B cell (primary cell): ENCODE results near the gene ZDHHC1.

Experiments
- EZH2 ChIP-seq: IDR thresholded peaks from 2 replicates; pipeline ENCODE4 v1.6.1; 2012; ENCODE audit warnings: borderline replicate concordance, low read depth, mild to moderate bottlenecking, moderate library complexity, low read length; ENCODE audit not compliant: insufficient read depth, poor library complexity, severe bottlenecking
- TF ChIP-seq, protein P1 (sequence below): fragments of 200-600 bp; IDR thresholded peaks from one replicate; pipeline ENCODE4 v1.8.0; 2022; ENCODE audit warnings: antibody characterized with exemption, mild to moderate bottlenecking

DNA sequence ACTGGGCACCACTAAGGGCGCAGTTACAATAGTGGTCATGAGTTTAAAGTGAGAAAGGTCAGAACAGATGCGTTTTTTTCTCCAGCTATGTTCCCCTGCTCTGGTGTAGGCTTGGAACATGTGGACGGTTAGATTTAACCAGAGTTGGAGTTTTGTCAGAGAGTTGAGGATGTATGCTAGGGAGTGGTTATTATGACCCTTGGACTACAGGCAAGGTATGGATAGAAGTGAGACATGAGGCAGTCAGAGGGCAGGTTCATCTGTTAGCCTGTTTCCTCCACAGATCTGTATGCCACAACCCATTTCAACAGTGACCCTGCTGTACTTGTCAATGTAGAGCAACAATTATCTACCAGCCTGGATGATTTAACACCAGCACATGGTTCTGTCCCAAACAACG, 45.6 kb downstream of the ZDHHC1 start:
- no peak for TF ChIP-seq EZH2
- TF ChIP-seq, protein P1, sequence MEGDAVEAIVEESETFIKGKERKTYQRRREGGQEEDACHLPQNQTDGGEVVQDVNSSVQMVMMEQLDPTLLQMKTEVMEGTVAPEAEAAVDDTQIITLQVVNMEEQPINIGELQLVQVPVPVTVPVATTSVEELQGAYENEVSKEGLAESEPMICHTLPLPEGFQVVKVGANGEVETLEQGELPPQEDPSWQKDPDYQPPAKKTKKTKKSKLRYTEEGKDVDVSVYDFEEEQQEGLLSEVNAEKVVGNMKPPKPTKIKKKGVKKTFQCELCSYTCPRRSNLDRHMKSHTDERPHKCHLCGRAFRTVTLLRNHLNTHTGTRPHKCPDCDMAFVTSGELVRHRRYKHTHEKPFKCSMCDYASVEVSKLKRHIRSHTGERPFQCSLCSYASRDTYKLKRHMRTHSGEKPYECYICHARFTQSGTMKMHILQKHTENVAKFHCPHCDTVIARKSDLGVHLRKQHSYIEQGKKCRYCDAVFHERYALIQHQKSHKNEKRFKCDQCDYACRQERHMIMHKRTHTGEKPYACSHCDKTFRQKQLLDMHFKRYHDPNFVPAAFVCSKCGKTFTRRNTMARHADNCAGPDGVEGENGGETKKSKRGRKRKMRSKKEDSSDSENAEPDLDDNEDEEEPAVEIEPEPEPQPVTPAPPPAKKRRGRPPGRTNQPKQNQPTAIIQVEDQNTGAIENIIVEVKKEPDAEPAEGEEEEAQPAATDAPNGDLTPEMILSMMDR: no peak
